Fibroblast of villous mesenchyme (primary cell): ENCODE results near the gene HMGCS1. TPM values are rescaled to one million over a fixed set of nuclear protein-coding genes. Genes with fewer than 3 reads are reported as not detected.

Experiments
- DNase-seq: peaks from one replicate; pipeline ENCODE4 v3.0.0-alpha.2; 2010; ENCODE audit warnings: low read depth
- H3K4me3 ChIP-seq: 2 replicates; pipeline ENCODE4 v1.5.1; 2011; ENCODE audit warnings: low read depth, mild to moderate bottlenecking, low read length
- total RNA-seq: library from RNA; depleted of rRNA; stranded (reverse); fragments of >200 nt; gene quantifications from 2 replicates; pipeline ENCODE4 v1.2.3, GENCODE V29; 2012
- TF ChIP-seq, protein P1 (sequence below): IDR thresholded peaks from 2 replicates; pipeline ENCODE4 v1.5.1; 2012; ENCODE audit warnings: low read depth, mild to moderate bottlenecking, low read length; ENCODE audit not compliant: insufficient read depth

Gene HMGCS1
- total RNA-seq, 1 donor: 220 TPM

GRCh38 chr5:43296835-43297234 is 16.4 kb downstream of the HMGCS1 start:
- TF ChIP-seq, protein P1, sequence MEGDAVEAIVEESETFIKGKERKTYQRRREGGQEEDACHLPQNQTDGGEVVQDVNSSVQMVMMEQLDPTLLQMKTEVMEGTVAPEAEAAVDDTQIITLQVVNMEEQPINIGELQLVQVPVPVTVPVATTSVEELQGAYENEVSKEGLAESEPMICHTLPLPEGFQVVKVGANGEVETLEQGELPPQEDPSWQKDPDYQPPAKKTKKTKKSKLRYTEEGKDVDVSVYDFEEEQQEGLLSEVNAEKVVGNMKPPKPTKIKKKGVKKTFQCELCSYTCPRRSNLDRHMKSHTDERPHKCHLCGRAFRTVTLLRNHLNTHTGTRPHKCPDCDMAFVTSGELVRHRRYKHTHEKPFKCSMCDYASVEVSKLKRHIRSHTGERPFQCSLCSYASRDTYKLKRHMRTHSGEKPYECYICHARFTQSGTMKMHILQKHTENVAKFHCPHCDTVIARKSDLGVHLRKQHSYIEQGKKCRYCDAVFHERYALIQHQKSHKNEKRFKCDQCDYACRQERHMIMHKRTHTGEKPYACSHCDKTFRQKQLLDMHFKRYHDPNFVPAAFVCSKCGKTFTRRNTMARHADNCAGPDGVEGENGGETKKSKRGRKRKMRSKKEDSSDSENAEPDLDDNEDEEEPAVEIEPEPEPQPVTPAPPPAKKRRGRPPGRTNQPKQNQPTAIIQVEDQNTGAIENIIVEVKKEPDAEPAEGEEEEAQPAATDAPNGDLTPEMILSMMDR: no peak
- H3K4me3 ChIP-seq: no peak overlapping the region
- no peak for DNase-seq

DNA sequence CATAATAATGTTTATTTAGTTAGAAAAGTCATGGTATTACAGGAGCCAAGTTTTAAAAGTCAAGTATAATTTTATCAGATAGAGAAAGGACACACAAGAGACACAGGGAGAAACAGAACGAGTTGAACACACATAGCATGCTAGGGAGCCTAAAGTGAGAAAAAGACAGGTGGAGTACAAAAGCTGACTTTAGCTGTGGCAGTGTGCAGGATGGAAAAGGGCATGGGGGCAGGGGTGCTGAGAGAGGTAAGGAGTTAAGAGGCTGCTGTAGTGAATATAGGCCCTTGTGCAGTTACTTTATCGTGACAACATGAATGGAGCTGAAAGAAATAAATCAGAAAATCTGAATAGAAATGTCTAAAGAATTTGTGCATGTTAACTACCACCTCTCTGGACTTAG is 18.0 kb downstream of the HMGCS1 start:
- H3K4me3 ChIP-seq: no peak overlapping the region
- TF ChIP-seq, protein P1: no peak
- DNase-seq: no peak

DNA sequence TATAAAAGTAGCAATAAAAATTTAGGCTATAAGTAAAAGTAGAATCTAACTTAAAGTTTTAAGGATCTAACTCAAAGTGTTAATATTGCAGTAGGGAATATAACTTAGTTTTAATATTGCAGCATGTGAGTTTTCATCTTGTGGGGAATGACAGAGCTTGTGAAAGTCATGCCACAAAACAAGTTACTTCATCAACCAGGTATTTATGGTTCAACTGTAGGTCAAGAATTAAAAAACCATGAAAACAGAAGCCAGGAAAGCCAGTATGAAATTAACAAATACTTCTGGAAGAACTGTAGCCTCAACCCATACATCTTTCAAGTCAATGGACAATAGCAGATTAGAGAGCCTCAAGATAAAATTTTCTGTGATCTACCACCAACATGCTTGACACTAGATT is 19.0 kb downstream of the HMGCS1 start:
- no peak overlapping the region for H3K4me3 ChIP-seq
- DNase-seq: peak; percentile 71
- TF ChIP-seq, protein P1: no peak

DNA sequence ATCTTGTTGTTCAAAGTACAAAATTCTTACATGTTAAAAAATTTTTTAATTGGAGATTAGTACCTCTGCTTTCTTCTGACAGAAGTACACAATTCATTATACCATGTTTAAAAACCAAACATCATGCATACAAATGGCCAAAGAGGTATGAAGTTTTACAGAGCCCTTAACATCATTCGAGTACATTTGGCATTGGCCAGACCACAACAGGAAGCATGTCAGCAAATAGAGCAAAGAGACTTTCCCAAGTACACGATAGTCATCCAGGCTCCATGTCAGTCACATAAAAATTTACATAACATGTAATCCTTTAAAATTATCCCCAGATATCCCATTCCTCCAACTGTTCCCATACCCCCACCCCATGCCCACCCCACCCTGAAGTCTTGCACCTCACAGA is 22.5 kb downstream of the HMGCS1 start:
- TF ChIP-seq, protein P1: no peak
- DNase-seq: no peak
- no peak overlapping the region for H3K4me3 ChIP-seq

- TF ChIP-seq, protein P1: no peak
- H3K4me3 ChIP-seq: no peak overlapping the region
- no peak for DNase-seq
Observed at GRCh38 chr5:43288269-43288831, 24.9 kb downstream of the HMGCS1 start.

DNA sequence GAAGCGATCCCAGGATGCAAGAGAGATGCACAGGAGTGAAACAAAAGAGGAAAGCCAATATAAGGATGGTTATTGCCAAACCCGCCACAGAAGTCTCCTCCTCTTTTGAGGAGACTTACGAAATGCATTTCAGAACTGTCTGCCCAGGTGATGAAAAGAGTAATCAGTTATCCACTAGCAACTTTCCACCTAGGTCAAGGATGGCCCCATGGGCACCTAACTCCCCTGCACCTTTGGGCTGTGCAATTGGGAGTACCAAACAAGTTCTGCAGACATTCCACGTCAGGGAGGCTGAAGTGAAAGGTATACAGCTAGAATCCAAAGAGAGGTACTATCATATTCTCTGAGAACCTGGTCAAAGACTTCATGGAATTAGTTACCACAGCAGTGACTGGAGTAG is 25.7 kb downstream of the HMGCS1 start:
- TF ChIP-seq, protein P1: no peak
- no peak overlapping the region for H3K4me3 ChIP-seq
- no peak for DNase-seq

- DNase-seq: no peak
- TF ChIP-seq, protein P1: no peak
- no peak overlapping the region for H3K4me3 ChIP-seq
Observed at GRCh38 chr5:43286623-43287022, 26.6 kb downstream of the HMGCS1 start.
